NCI-H510A (cell line): ENCODE data around the gene STK33.
"Not testable (repeated sequence)": the region's sequence is repeated elsewhere in the genome, so short reads cannot be mapped to it uniquely, and the experiment has no call there.

Experiments used
- DNase-seq: peaks from one replicate; lab custom pipeline; 2025; lab: John Stamatoyannopoulos, UW

Gene STK33

GRCh38 chr11:8543278-8543677 lies 50.8 kb downstream of the STK33 start:
- no peak for DNase-seq

- DNase-seq: no peak
These were observed 52.6 kb downstream of the STK33 start for GRCh38 chr11:8541448-8541847.

GRCh38 chr11:8533332-8533731 lies 60.7 kb downstream of the STK33 start:
- DNase-seq: no peak

- no peak for DNase-seq
These were observed 61.6 kb downstream of the STK33 start for GRCh38 chr11:8532475-8532874.

GRCh38 chr11:8531982-8532381 lies 62.0 kb downstream of the STK33 start:
- DNase-seq: no peak

GRCh38 chr11:8531312-8531711 lies 62.7 kb downstream of the STK33 start:
- DNase-seq: peak; percentile 44

- DNase-seq: no peak
These were observed 66.1 kb downstream of the STK33 start for GRCh38 chr11:8527939-8528338.

- no peak for DNase-seq
These were observed 70.6 kb downstream of the STK33 start for GRCh38 chr11:8523396-8523795.

GRCh38 chr11:8512547-8512946 lies 81.5 kb downstream of the STK33 start:
- no peak for DNase-seq

GRCh38 chr11:8503910-8504364 lies 90.1 kb downstream of the STK33 start:
- no peak for DNase-seq

- no peak for DNase-seq
These were observed 92.2 kb downstream of the STK33 start for GRCh38 chr11:8501836-8502235.

GRCh38 chr11:8488395-8488794 lies 105.6 kb downstream of the STK33 start:
- DNase-seq: no peak

- no peak for DNase-seq
These were observed 106.8 kb downstream of the STK33 start for GRCh38 chr11:8487261-8487660.

GRCh38 chr11:8484251-8484650 lies 109.8 kb downstream of the STK33 start:
- no peak for DNase-seq

GRCh38 chr11:8480858-8481257 lies 113.2 kb downstream of the STK33 start:
- DNase-seq: no peak

GRCh38 chr11:8477680-8478079 lies 116.3 kb downstream of the STK33 start:
- no peak for DNase-seq

- no peak for DNase-seq
These were observed 116.9 kb downstream of the STK33 start for GRCh38 chr11:8477151-8477550.

- not testable (repeated sequence) for DNase-seq
These were observed 126.2 kb downstream of the STK33 start for GRCh38 chr11:8467806-8468205.

GRCh38 chr11:8467356-8467755 lies 126.7 kb downstream of the STK33 start:
- DNase-seq: not testable (repeated sequence)

- not testable (repeated sequence) for DNase-seq
These were observed 127.1 kb downstream of the STK33 start for GRCh38 chr11:8466884-8467283.

- no peak for DNase-seq
These were observed 134.2 kb downstream of the STK33 start for GRCh38 chr11:8459711-8460399.

GRCh38 chr11:8442301-8442700 lies 151.7 kb downstream of the STK33 start:
- no peak for DNase-seq

GRCh38 chr11:8440649-8441048 lies 153.4 kb downstream of the STK33 start:
- no peak for DNase-seq

- DNase-seq: no peak
These were observed 164.5 kb downstream of the STK33 start for GRCh38 chr11:8429483-8429882.
